ENCODE measurements around the gene CACTIN.
"Not testable (repeated sequence)": the region's sequence is repeated elsewhere in the genome, so short reads cannot be mapped to it uniquely, and the experiment has no call there.

The CACTIN gene

GRCh38 chr19:3645726-3646125 lies 19.1 kb upstream of the CACTIN start:
- no peak for FAIRE-seq

GRCh38 chr19:3645067-3645396 lies 18.4 kb upstream of the CACTIN start:
- FAIRE-seq = no peak

GRCh38 chr19:3644351-3645066 lies 17.9 kb upstream of the CACTIN start:
- no peak for FAIRE-seq

GRCh38 chr19:3643674-3644313 lies 17.2 kb upstream of the CACTIN start:
- no peak for FAIRE-seq

GRCh38 chr19:3642987-3643673 lies 16.5 kb upstream of the CACTIN start:
- FAIRE-seq = no peak

- no peak for FAIRE-seq
Measured at GRCh38 chr19:3642296-3642695, 15.7 kb upstream of the CACTIN start.

GRCh38 chr19:3641515-3642269 lies 15.1 kb upstream of the CACTIN start:
- no peak for FAIRE-seq

GRCh38 chr19:3639479-3639878 lies 12.9 kb upstream of the CACTIN start:
- FAIRE-seq = no peak

- FAIRE-seq = no peak
Measured at GRCh38 chr19:3638208-3639193, 11.9 kb upstream of the CACTIN start.

GRCh38 chr19:3637621-3638020 lies 11.0 kb upstream of the CACTIN start:
- no peak for FAIRE-seq

GRCh38 chr19:3636962-3637361 lies 10.4 kb upstream of the CACTIN start:
- FAIRE-seq = no peak

GRCh38 chr19:3636506-3636905 lies 9.9 kb upstream of the CACTIN start:
- no peak for FAIRE-seq

- FAIRE-seq = no peak
Measured at GRCh38 chr19:3634496-3635045, 8.0 kb upstream of the CACTIN start.

- no peak for FAIRE-seq
Measured at GRCh38 chr19:3633559-3633988, 7.0 kb upstream of the CACTIN start.

GRCh38 chr19:3632739-3633558 lies 6.4 kb upstream of the CACTIN start:
- no peak for FAIRE-seq

- no peak for FAIRE-seq
Measured at GRCh38 chr19:3632098-3632497, 5.5 kb upstream of the CACTIN start.

GRCh38 chr19:3631053-3631861 lies 4.7 kb upstream of the CACTIN start:
- no peak for FAIRE-seq

GRCh38 chr19:3628766-3629165 lies 2.2 kb upstream of the CACTIN start:
- not testable (repeated sequence) for FAIRE-seq

- no peak for FAIRE-seq
Measured at GRCh38 chr19:3627351-3627723, 747 bp upstream of the CACTIN start.

GRCh38 chr19:3625996-3626472 lies 556 bp downstream of the CACTIN start:
- no peak for FAIRE-seq
